OCI-LY7 (cell line): ENCODE data around the gene TEKTIP1. TPM values are rescaled to one million over a fixed set of nuclear protein-coding genes. Genes with fewer than 3 reads are reported as not detected.

Experiments used
- BruUV-seq: library from RNA; stranded (reverse); fragments of 400-500 nt; replicated peaks from 2 replicates; lab custom pipeline; 2021; lab: Mats Ljungman, UMichigan
- CTCF ChIA-PET: fragments of 300-600 bp; sonication (Branson Sonifier 250); formaldehyde crosslinking; loops from one replicate; lab custom pipeline; 2022; ENCODE audit warnings: antibody characterized with exemption; ENCODE audit not compliant: unreplicated experiment; lab: Charles Lee
- POLR2A ChIA-PET: fragments of 300-600 bp; sonication (Branson Sonifier 250); formaldehyde crosslinking; loops from one replicate; lab custom pipeline; 2022; ENCODE audit warnings: antibody characterized with exemption; lab: Charles Lee
- DNase-seq: peaks from one replicate; pipeline ENCODE4 v3.0.0-alpha.2; 2015; ENCODE audit warnings: low spot score
- H2AFZ ChIP-seq: fragments of 200-600 bp; sonication (generic), shearing (Covaris generic); 2 replicates; pipeline ENCODE4 v1.6.1; 2014; ENCODE audit warnings: mild to moderate bottlenecking, antibody characterized with exemption, low read length, moderate library complexity
- H3K27ac ChIP-seq: fragments of 200-600 bp; sonication (generic); 2 replicates; pipeline ENCODE4 v1.5.1; 2014; ENCODE audit warnings: mixed run types, low read depth, mild to moderate bottlenecking, moderate library complexity, low read length, inconsistent platforms; ENCODE audit not compliant: poor library complexity, severe bottlenecking
- H3K36me3 ChIP-seq: fragments of 200-600 bp; sonication (generic); 2 replicates; pipeline ENCODE4 v1.6.1; 2014; ENCODE audit warnings: mild to moderate bottlenecking, antibody characterized with exemption, low read length, moderate library complexity, mixed read lengths; ENCODE audit not compliant: insufficient read depth
- H3K4me1 ChIP-seq: fragments of 200-600 bp; sonication (generic); 2 replicates; pipeline ENCODE4 v1.5.1; 2014; ENCODE audit warnings: mild to moderate bottlenecking, low read length; ENCODE audit not compliant: insufficient read depth, poor library complexity, severe bottlenecking
- H3K4me2 ChIP-seq: fragments of 200-600 bp; sonication (generic); 2 replicates; pipeline ENCODE4 v1.6.1; 2014; ENCODE audit warnings: mild to moderate bottlenecking, low read length
- H3K4me3 ChIP-seq: fragments of 200-600 bp; sonication (generic); 2 replicates; pipeline ENCODE4 v1.5.1; 2014; ENCODE audit warnings: mild to moderate bottlenecking, low read depth, low read length; ENCODE audit not compliant: poor library complexity, severe bottlenecking
- H3K79me2 ChIP-seq: fragments of 200-600 bp; sonication (generic); 2 replicates; pipeline ENCODE4 v1.6.1; 2016; ENCODE audit warnings: low read depth, mild to moderate bottlenecking, low read length, moderate library complexity, mixed read lengths; ENCODE audit not compliant: insufficient read depth
- H3K9me2 ChIP-seq: fragments of 200-600 bp; sonication (generic); 2 replicates; pipeline ENCODE4 v1.6.1; 2016; ENCODE audit warnings: mild to moderate bottlenecking, low read length, mixed read lengths; ENCODE audit not compliant: insufficient read depth
- H3K9me3 ChIP-seq: fragments of 200-600 bp; sonication (generic); 2 replicates; pipeline ENCODE4 v1.6.1; 2014; ENCODE audit warnings: mild to moderate bottlenecking, mixed run types, low read length, mixed read lengths
- H4K20me1 ChIP-seq: fragments of 200-600 bp; sonication (generic); 2 replicates; pipeline ENCODE4 v1.6.1; 2014; ENCODE audit warnings: mild to moderate bottlenecking, antibody characterized with exemption, low read length, moderate library complexity, mixed read lengths; ENCODE audit not compliant: insufficient read depth
- EZH2phosphoT487 ChIP-seq: fragments of 200-600 bp; sonication (generic); IDR thresholded peaks from 2 replicates; pipeline ENCODE4 v1.6.1; 2018; ENCODE audit warnings: low read depth, borderline replicate concordance, mild to moderate bottlenecking, mixed run types, antibody characterized with exemption, low read length, moderate library complexity, mixed read lengths
- intact Hi-C: fragments of 100-400 bp; cut with micrococcal nuclease; formaldehyde crosslinking; loops from one replicate; pipeline ENCODE4 v1.10.0; 2022; ENCODE audit not compliant: unreplicated experiment
- total RNA-seq, 2 experiments: library from RNA; depleted of rRNA in 1 of 2; stranded (reverse); fragments of >200 nt in 1 of 2; shearing (Covaris generic) in 1 of 2; gene quantifications; 2 replicates each; pipeline ENCODE4 v1.2.3, GENCODE V29; 2014 to 2022
- TF ChIP-seq, protein P1 (sequence below): fragments of 200-600 bp; sonication (generic); conservative IDR thresholded peaks from 2 replicates; pipeline ENCODE4 v1.5.1; 2014; ENCODE audit warnings: mild to moderate bottlenecking, antibody characterized with exemption, low read length, moderate library complexity, mixed read lengths

Gene TEKTIP1
- total RNA-seq, 2 experiments from 2014 or later: 0.44 to 7.0 TPM

DNA sequence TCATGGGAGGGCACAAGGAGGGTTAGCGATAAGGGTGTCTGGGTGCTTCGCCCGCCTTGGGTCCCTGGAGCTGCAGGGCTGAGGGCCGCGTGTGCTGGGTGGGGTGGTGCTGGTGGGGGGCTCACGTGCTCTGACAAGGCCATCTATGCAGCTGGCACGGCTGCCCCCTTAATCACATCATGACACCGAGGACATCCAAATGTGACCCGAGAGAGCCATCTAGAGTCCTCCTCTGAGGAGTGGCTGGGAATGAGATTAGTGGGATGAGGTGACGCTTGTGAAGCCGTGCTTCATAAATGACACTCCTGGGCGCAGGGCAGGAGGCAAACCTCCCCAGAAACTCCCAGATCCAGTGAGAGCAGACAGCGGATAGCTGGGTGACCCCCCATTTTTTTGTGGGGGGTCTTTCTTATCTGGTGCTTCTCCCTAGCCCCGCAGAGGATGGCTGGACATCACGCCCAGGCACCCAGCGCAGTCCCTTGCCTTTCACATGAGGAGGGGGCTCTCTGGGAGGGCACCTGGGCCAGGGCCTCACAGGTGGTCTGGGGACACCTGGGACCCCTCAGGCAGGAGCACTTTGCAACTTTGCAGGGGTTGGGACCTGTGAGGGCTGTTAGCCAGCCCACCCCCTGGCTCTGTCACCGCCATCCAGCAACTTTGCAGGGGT is 26.3 kb upstream of the TEKTIP1 start:
- Histone ChIP-seq H3K9me3 (no peaks in the 10 kb centered on the region), H3K4me3 (no peak overlapping the region), H3K4me1 (peaks cover 19% of the 10 kb centered on the region), H4K20me1 (no peaks in the 10 kb centered on the region; the same call in 1 of the 2 replicates), H3K27ac (no peak overlapping the region), H3K4me2 (no peak overlapping the region), H3K36me3 (peaks cover 33% of the 10 kb centered on the region; the same call in 1 of the 2 replicates), H2AFZ (no peak overlapping the region), H3K9me2 (no peaks in the 10 kb centered on the region), H3K79me2 (peaks cover 17% of the 10 kb centered on the region; the same call in 1 of the 2 replicates)
- POLR2A ChIA-PET: no interaction called here
- no peak for TF ChIP-seq EZH2phosphoT487
- TF ChIP-seq, protein P1, sequence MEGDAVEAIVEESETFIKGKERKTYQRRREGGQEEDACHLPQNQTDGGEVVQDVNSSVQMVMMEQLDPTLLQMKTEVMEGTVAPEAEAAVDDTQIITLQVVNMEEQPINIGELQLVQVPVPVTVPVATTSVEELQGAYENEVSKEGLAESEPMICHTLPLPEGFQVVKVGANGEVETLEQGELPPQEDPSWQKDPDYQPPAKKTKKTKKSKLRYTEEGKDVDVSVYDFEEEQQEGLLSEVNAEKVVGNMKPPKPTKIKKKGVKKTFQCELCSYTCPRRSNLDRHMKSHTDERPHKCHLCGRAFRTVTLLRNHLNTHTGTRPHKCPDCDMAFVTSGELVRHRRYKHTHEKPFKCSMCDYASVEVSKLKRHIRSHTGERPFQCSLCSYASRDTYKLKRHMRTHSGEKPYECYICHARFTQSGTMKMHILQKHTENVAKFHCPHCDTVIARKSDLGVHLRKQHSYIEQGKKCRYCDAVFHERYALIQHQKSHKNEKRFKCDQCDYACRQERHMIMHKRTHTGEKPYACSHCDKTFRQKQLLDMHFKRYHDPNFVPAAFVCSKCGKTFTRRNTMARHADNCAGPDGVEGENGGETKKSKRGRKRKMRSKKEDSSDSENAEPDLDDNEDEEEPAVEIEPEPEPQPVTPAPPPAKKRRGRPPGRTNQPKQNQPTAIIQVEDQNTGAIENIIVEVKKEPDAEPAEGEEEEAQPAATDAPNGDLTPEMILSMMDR: no peak
- CTCF ChIA-PET: no interaction called here
- intact Hi-C loops: no loop called here
- no peak for DNase-seq
- BruUV-seq: no TSS peak

DNA sequence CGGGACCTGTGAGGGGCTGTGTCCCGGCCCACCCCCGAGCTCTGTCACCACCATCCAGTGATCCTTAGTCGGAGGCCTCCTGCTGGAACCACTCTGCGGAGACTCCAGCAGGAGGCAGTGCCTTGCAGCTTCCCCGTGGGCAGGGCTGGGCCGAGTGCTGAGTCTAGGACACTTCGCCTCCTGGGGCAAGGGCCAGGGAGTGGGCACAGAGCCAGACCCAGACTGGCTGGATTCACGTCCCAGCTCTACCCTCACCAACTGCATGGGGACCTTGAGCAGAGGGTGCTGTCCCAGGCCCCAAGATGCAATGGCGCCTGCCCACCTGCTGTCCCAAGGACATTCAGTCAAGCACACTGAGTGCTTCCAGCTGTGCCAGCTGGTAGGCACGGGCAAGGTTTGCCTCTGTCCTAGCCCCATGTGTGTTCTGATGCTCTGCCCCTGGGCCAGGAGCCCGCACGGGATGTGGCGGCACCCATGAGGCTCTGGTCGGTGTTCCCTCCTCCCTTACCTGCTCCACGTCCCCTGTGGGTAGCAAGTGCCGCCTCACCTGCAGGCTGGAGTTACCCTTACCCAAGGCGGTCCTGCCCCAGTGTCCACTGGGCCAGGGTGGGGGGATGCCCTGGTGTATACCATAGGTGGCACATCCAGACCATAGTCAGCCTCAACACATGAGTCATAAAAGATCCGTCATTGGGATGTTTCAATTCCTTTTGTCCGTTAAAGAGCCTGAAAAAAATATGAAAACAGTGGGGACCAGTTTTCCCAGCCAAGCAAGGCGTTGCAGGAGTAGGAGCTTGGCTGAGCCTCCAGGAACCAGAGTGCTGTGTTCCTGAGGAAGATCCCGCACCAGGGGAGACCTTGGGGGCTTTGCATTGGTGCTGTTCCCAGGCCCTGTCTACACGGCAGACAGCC is 25.5 kb upstream of the TEKTIP1 start:
- ChIA-PET CTCF (no interaction called here), POLR2A (interaction anchor here (0.7 kb wide), 1 partner anchor 1418 kb away, joined by 3 read pairs; no protein-coding TSS in a partner anchor)
- Histone ChIP-seq H4K20me1 (no peaks in the 10 kb centered on the region; the same call in 1 of the 2 replicates), H3K36me3 (peaks cover 29% of the 10 kb centered on the region; the same call in 1 of the 2 replicates), H3K4me1 (peaks cover 16% of the 10 kb centered on the region), H2AFZ (no peak overlapping the region), H3K27ac (no peak overlapping the region), H3K4me3 (no peak overlapping the region), H3K79me2 (peaks cover 15% of the 10 kb centered on the region; the same call in 1 of the 2 replicates), H3K9me3 (no peaks in the 10 kb centered on the region), H3K9me2 (no peaks in the 10 kb centered on the region), H3K4me2 (no peak overlapping the region)
- DNase-seq: no peak
- intact Hi-C loops: no loop called here
- BruUV-seq: no TSS peak
- TF ChIP-seq, protein P1: no peak
- no peak for TF ChIP-seq EZH2phosphoT487
